ENCODE results near the gene SAP30BP. TPM values are rescaled to one million over a fixed set of nuclear protein-coding genes. Genes with fewer than 3 reads are reported as not detected.
A peak's percentile ranks its signal among the peaks of the same experiment; 100 is the strongest.

SAP30BP gene
- total and polyA plus RNA-seq, 2 of the 8 experiments (the other 6 are each of a cell fraction or from before 2014, with no cell fraction given), result 63.3 to 79.9 TPM

- WGBS, 2 experiments (ENCODE audit: extremely low coverage in 1 of 2, insufficient coverage in 1 of 2, insufficient read length in 1 of 2, insufficient replicate concordance in 2 of 2, low coverage in 1 of 2, low lambda C conversion rate in 2 of 2, missing lambda C conversion rate in 1 of 2), result 94% methylated on average over 12 of the region's 18 CpGs; no CpG with 5 or more reads in 1 of the 2 experiments
- H3K4me1 ChIP-seq (replicated peaks in 1 of 4; ENCODE audit: control insufficient read depth in 3 of 4, insufficient read depth in 4 of 4, low read length in 3 of 4), result no peaks in the 10 kb centered on the region
- no peak overlapping the region for H3K9ac ChIP-seq (replicated peaks in 1 of 4; ENCODE audit: extremely low read depth in 1 of 4, low read depth in 3 of 4, low read length in 3 of 4)
- no peaks in the 10 kb centered on the region for H3K9me3 ChIP-seq (ENCODE audit: insufficient read depth in 2 of 2, low read depth in 1 of 2, low read length in 1 of 2)
- no peaks in the 10 kb centered on the region for H3K79me1 ChIP-seq (ENCODE audit: low read depth, low read length)
- no peaks in the 10 kb centered on the region for H3K79me2 ChIP-seq (ENCODE audit: control insufficient read depth in 1 of 2, insufficient read depth in 2 of 2, low read length in 2 of 2)
- no peak overlapping the region for H3K4ac ChIP-seq (replicated peaks; ENCODE audit: insufficient read length, low read depth, low read length)
- no peak overlapping the region for H4K5ac ChIP-seq (ENCODE audit: insufficient read length, low read depth, low read length)
- no peak overlapping the region for H2AFZ ChIP-seq (ENCODE audit: low read length)
- H2BK12ac ChIP-seq (ENCODE audit: low read depth, low read length), result no peak overlapping the region
- no peak overlapping the region for H3K27ac ChIP-seq (ENCODE audit: low read depth, low read length)
- FAIRE-seq, result no peak
- no peak overlapping the region for H2BK15ac ChIP-seq (ENCODE audit: low read length)
- H2BK120ac ChIP-seq (replicated peaks; ENCODE audit: low read depth, low read length), result no peak overlapping the region
- no peak overlapping the region for H3K14ac ChIP-seq (ENCODE audit: insufficient read length)
- ChIA-PET CTCF (ENCODE audit: partially characterized antibody) (interaction anchor here (0.6 to 4.8 kb wide), 8 partner anchors 10 to 108 kb away, joined by 3 to 44 read pairs (median 3); no protein-coding TSS in a partner anchor), POLR2A (ENCODE audit: partially characterized antibody) (no interaction called here)
- no peak overlapping the region for H3K23ac ChIP-seq (ENCODE audit: insufficient read length)
- peak overlapping the region; percentile 22; the same call in 1 of the 2 replicates for H4K8ac ChIP-seq (ENCODE audit: extremely low read depth, insufficient read depth, low read length)
- H4K91ac ChIP-seq (replicated peaks; ENCODE audit: insufficient read length, low read length), result no peak overlapping the region
- H3K27me3 ChIP-seq (replicated peaks in 1 of 4; ENCODE audit: control insufficient read depth in 3 of 4, extremely low read depth in 1 of 4, insufficient read depth in 3 of 4, low read length in 3 of 4), result no peaks in the 10 kb centered on the region
- no peak overlapping the region for H2BK20ac ChIP-seq (ENCODE audit: low read length)
- H3K18ac ChIP-seq (ENCODE audit: extremely low read depth, low read length), result no peak overlapping the region
- H3K23me2 ChIP-seq (ENCODE audit: low read depth, low read length), result no peaks in the 10 kb centered on the region
- H2AK5ac ChIP-seq (ENCODE audit: low read depth, low read length), result no peak overlapping the region
- no peak overlapping the region for H3K56ac ChIP-seq (replicated peaks; ENCODE audit: insufficient read length, low read depth, low read length)
- no peak for DNase-seq (ENCODE audit: low read depth in 1 of 2, low spot score in 2 of 2)
- peaks cover 0 to 2% of the 10 kb centered on the region in 2 experiments for H4K20me1 ChIP-seq (replicated peaks in 1 of 2; ENCODE audit: control insufficient read depth in 1 of 2, insufficient read depth in 2 of 2, low read length in 2 of 2)
- no peak overlapping the region for H3K4me3 ChIP-seq (ENCODE audit: extremely low read depth in 1 of 4, insufficient read depth in 2 of 4, low read depth in 3 of 4, low read length in 4 of 4)
- H2BK5ac ChIP-seq (ENCODE audit: low read depth, low read length), result no peak overlapping the region
- no peaks in the 10 kb centered on the region for H3K36me3 ChIP-seq (ENCODE audit: control insufficient read depth in 2 of 4, insufficient read depth in 4 of 4, low read length in 3 of 4)
- H3K4me2 ChIP-seq (ENCODE audit: insufficient read depth in 1 of 2, low read depth in 2 of 2, low read length in 2 of 2), result no peak overlapping the region
- TF ChIP-seq GTF2F1 (IDR thresholded peaks at IDR 0.05; ENCODE audit: borderline replicate concordance, low read depth, low read length) (no peak), BACH1 (IDR thresholded peaks at IDR 0.05; ENCODE audit: low read length) (no peak), TEAD4 (IDR thresholded peaks at IDR 0.05; ENCODE audit: low read depth, low read length) (no peak), KDM1A (IDR thresholded peaks at IDR 0.05; ENCODE audit: borderline replicate concordance, low read length) (no peak), RFX5 (IDR thresholded peaks at IDR 0.05; ENCODE audit: borderline replicate concordance, low read depth, low read length) (no peak), JUND (IDR thresholded peaks at IDR 0.05; ENCODE audit: low read length) (no peak), CTCF (IDR thresholded peaks at IDR 0.05; ENCODE audit: control extremely low read depth in 1 of 3, insufficient read depth in 1 of 3, low read depth in 1 of 3, low read length in 3 of 3) (no peak), EZH2 (IDR thresholded peaks at IDR 0.05; ENCODE audit: low read depth, low read length, severe bottlenecking) (no peak), CREB1 (IDR thresholded peaks at IDR 0.05) (no peak)
- TF ChIP-seq, protein P1, sequence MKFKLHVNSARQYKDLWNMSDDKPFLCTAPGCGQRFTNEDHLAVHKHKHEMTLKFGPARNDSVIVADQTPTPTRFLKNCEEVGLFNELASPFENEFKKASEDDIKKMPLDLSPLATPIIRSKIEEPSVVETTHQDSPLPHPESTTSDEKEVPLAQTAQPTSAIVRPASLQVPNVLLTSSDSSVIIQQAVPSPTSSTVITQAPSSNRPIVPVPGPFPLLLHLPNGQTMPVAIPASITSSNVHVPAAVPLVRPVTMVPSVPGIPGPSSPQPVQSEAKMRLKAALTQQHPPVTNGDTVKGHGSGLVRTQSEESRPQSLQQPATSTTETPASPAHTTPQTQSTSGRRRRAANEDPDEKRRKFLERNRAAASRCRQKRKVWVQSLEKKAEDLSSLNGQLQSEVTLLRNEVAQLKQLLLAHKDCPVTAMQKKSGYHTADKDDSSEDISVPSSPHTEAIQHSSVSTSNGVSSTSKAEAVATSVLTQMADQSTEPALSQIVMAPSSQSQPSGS (IDR thresholded peaks at IDR 0.05; ENCODE audit: low read length), result no peak
Measured at GRCh38 chr17:75733471-75733870, 66.3 kb downstream of the SAP30BP start.

Data from H1 (cell line).